Testis (tissue), 3 donors: ENCODE results near the gene NPAS2. TPM values are rescaled to one million over a fixed set of nuclear protein-coding genes. Genes with fewer than 3 reads are reported as not detected.

Experiments
- DNase-seq: peaks from one replicate; pipeline ENCODE4 v3.0.0-alpha.2; 2019
- H3K27ac ChIP-seq, 2 donors: fragments of 200-600 bp; sonication (generic); one replicate each; pipeline ENCODE4 v1.5.1; 2019
- H3K27me3 ChIP-seq: fragments of 200-600 bp; sonication (generic); one replicate; pipeline ENCODE4 v1.5.1; 2019
- H3K36me3 ChIP-seq: fragments of 200-600 bp; sonication (generic); one replicate; pipeline ENCODE4 v1.5.1; 2017; ENCODE audit warnings: low read depth; ENCODE audit errors: missing control alignments
- H3K4me1 ChIP-seq: fragments of 200-600 bp; sonication (generic); one replicate; pipeline ENCODE4 v1.5.1; 2019
- H3K4me3 ChIP-seq, 2 donors: fragments of 200-600 bp; sonication (generic); one replicate each; pipeline ENCODE4 v1.5.1; 2017 to 2019
- H3K9me3 ChIP-seq: fragments of 200-600 bp; sonication (generic); one replicate; pipeline ENCODE4 v1.5.1; 2017
- POLR2A ChIP-seq: fragments of 450-650 bp; IDR thresholded peaks from one replicate; pipeline ENCODE4 v1.6.1; 2017; ENCODE audit warnings: antibody characterized with exemption, mild to moderate bottlenecking, moderate library complexity
- WGBS, 2 donors: methylation state at CpG; one replicate each; pipeline ENCODE4 v1.1.5; 2018; 5-methylcytosine and 5-hydroxymethylcytosine counted together
- intact Hi-C: fragments of 100-400 bp; cut with DNase I; formaldehyde crosslinking; loops from one replicate; pipeline ENCODE4 v1.15.1; 2023; ENCODE audit warnings: low total_unique reads
- polyA plus RNA-seq: library from polyadenylated mRNA; stranded (reverse); fragments of 350-450 nt; fragmentation: Illumina TruSeq; extraction: RNeasy Lipid Tissue Mini Kit (QIAGEN cat#74804); gene quantifications from one replicate; pipeline ENCODE4 v1.2.3, GENCODE V29; 2014; ENCODE audit warnings: low read depth, low replicate concordance; ENCODE audit not compliant: insufficient read depth
- total RNA-seq, 2 donors: library from RNA; depleted of rRNA; stranded (reverse); fragments of >200 nt; gene quantifications; one replicate each; pipeline ENCODE4 v1.2.3, GENCODE V29; 2016
- TF ChIP-seq, protein P1 (sequence below), 3 experiments: fragments of 450-650 bp in 2 of 3; fragments of 200-600 bp in 1 of 3; sonication (generic) in 1 of 3; IDR thresholded peaks; one replicate each; pipeline ENCODE4 v1.5.1; 2016 to 2019; ENCODE audit warnings: antibody characterized with exemption in 3 of 3, mild to moderate bottlenecking in 2 of 3, moderate library complexity in 1 of 3

Gene NPAS2
- total and polyA plus RNA-seq, 3 donors from 2014 or later: 20.4 to 64.2 (median 46.7) TPM

DNA sequence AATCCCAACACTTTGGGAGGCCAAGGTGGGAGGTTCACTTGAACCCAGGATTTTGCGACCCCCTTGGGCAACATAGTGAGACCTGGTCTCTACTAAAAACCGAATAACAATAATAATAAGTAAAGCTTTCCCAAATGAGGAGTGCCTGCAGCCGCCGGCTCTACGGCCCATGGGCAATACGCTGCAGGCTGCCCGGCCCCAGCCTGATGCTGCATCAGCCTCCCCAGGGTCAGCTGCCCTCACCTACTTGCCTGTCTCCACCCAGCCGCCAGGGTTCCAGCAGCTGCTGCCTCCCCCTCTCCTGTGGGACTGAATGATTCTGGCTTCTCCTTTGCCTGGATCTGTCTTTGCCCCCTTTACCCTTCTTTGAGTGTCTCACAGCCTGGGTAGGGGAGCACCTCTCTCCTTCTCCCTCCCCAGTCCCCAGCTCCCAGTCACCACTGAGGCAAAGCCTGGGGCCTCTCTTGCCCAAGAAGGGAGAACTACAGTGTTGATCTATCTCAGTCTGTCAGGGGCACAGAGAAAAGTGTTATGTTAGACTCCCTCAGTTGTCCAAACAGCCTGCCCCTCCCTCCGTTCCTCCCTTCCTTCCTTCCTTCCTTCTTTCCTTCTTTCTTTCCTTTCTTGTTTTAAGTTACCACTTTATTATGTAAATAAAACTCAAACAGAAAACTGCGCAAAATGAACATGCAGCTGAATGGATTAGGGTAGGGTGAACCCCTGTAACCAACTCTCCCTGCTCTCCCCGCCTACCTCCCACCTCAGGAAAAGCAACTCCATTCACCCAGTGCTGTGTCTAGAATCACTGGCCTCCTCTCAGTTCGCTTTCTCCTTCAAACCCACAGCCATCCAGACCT, 38.2 kb upstream of the NPAS2 start:
- H3K9me3 ChIP-seq: no peaks in the 10 kb centered on the region
- intact Hi-C loops: no loop called here
- no peak overlapping the region for H3K27ac ChIP-seq
- TF ChIP-seq, protein P1, sequence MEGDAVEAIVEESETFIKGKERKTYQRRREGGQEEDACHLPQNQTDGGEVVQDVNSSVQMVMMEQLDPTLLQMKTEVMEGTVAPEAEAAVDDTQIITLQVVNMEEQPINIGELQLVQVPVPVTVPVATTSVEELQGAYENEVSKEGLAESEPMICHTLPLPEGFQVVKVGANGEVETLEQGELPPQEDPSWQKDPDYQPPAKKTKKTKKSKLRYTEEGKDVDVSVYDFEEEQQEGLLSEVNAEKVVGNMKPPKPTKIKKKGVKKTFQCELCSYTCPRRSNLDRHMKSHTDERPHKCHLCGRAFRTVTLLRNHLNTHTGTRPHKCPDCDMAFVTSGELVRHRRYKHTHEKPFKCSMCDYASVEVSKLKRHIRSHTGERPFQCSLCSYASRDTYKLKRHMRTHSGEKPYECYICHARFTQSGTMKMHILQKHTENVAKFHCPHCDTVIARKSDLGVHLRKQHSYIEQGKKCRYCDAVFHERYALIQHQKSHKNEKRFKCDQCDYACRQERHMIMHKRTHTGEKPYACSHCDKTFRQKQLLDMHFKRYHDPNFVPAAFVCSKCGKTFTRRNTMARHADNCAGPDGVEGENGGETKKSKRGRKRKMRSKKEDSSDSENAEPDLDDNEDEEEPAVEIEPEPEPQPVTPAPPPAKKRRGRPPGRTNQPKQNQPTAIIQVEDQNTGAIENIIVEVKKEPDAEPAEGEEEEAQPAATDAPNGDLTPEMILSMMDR (IDR thresholded peaks at IDR 0.05): no peak
- TF ChIP-seq POLR2A: no peak
- no peak for DNase-seq
- no peak overlapping the region for H3K4me3 ChIP-seq
- no peaks in the 10 kb centered on the region for H3K36me3 ChIP-seq
- no peaks in the 10 kb centered on the region for H3K27me3 ChIP-seq
- no peaks in the 10 kb centered on the region for H3K4me1 ChIP-seq
- WGBS, 2 donors: 88 to 94% methylated on average over 8 to 12 of the region's 12 CpGs

DNA sequence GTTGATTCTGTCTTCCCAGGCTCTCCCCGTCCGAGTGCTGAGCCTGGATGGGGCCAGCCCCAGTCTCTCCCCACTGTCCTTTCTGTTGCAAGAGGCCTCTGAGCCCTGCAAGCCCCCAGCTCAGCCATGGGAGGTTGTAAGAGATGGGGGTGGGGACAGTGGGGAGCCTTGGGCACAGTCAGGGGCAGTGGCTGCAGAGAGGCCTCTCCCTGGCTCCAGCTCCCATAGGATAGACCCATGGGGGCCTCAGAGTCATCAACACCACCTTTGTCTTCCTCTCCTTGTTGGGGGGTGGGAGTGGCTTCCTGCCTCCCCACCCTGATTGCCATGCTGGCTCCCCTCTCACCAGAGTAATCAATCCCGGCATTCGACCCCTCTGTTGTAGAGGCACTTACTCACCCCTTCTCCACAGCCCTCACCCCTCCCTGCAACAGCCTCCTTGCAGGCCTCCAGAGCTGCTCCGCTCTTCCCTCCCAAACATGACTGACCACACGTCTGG, 37.5 kb upstream of the NPAS2 start:
- WGBS, 2 donors: 78 to 80% methylated on average over 6 of the region's 6 CpGs
- intact Hi-C loops: no loop called here
- no peaks in the 10 kb centered on the region for H3K36me3 ChIP-seq
- H3K27me3 ChIP-seq: no peaks in the 10 kb centered on the region
- no peak for TF ChIP-seq POLR2A
- TF ChIP-seq, protein P1 (IDR thresholded peaks at IDR 0.05): no peak
- no peaks in the 10 kb centered on the region for H3K4me1 ChIP-seq
- H3K4me3 ChIP-seq: no peak overlapping the region
- H3K9me3 ChIP-seq: no peaks in the 10 kb centered on the region
- H3K27ac ChIP-seq: no peak overlapping the region
- no peak for DNase-seq

DNA sequence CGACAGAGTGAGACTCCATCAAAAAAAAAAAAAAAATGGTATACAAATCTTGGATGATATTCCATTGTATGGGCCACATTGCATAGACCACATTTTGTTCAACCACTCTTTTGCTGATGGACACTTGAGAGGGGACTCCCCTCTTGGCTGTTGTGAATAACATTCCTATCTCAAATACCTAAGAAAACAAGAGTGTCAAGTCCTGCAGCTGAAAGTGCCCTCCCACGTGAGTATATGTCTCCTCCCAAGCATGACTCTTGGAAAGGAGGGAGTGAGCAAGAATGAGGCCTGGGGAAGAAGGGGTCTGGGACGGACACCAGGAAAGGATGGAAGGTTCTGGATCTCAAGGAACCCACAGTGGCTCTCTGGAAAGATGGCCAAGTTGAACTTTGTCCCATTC, 36.0 kb upstream of the NPAS2 start:
- TF ChIP-seq, protein P1 (IDR thresholded peaks at IDR 0.05): no peak
- no peak for TF ChIP-seq POLR2A
- Histone ChIP-seq H3K9me3 (no peaks in the 10 kb centered on the region), H3K4me3 (no peak overlapping the region), H3K36me3 (no peaks in the 10 kb centered on the region), H3K4me1 (no peaks in the 10 kb centered on the region), H3K27ac (no peak overlapping the region), H3K27me3 (no peaks in the 10 kb centered on the region)
- no peak for DNase-seq
- WGBS, 2 donors: 64 to 73% methylated on average over 3 of the region's 3 CpGs
- intact Hi-C loops: no loop called here

DNA sequence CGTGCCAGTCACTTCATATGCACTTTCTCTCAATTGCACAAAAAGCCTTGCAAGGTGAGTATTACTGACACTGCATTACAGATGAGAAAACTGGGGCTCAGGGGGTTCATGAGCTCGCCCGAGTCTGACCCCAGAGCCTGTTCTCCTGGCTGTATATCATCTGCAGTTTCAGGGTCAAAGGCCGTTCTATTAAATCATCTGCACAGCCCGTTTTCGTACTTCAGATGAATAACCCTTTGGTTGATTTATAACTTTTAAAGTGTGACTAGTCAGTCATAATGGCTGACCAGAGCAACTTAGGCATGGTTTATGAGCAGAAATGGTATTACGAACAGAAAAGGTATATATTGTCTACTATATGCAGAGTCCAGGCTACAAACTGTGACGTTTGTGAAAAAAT, 35.3 kb upstream of the NPAS2 start:
- H3K27ac ChIP-seq: no peak overlapping the region
- intact Hi-C loops: no loop called here
- TF ChIP-seq, protein P1 (IDR thresholded peaks at IDR 0.05): no peak
- TF ChIP-seq POLR2A: no peak
- no peaks in the 10 kb centered on the region for H3K27me3 ChIP-seq
- no peak overlapping the region for H3K4me3 ChIP-seq
- no peaks in the 10 kb centered on the region for H3K9me3 ChIP-seq
- no peaks in the 10 kb centered on the region for H3K36me3 ChIP-seq
- 71 to 79% methylated on average over 8 of the region's 8 CpGs for WGBS, 2 donors
- no peaks in the 10 kb centered on the region for H3K4me1 ChIP-seq
- no peak for DNase-seq
